COLO668 (cell line): ENCODE measurements around the gene SUPT3H.
"Not testable (repeated sequence)": the region's sequence is repeated elsewhere in the genome, so short reads cannot be mapped to it uniquely, and the experiment has no call there.

Source experiments
- DNase-seq: peaks from one replicate; lab custom pipeline; 2025; ENCODE audit not compliant: unreplicated experiment; lab: John Stamatoyannopoulos, UW

Gene SUPT3H

DNA sequence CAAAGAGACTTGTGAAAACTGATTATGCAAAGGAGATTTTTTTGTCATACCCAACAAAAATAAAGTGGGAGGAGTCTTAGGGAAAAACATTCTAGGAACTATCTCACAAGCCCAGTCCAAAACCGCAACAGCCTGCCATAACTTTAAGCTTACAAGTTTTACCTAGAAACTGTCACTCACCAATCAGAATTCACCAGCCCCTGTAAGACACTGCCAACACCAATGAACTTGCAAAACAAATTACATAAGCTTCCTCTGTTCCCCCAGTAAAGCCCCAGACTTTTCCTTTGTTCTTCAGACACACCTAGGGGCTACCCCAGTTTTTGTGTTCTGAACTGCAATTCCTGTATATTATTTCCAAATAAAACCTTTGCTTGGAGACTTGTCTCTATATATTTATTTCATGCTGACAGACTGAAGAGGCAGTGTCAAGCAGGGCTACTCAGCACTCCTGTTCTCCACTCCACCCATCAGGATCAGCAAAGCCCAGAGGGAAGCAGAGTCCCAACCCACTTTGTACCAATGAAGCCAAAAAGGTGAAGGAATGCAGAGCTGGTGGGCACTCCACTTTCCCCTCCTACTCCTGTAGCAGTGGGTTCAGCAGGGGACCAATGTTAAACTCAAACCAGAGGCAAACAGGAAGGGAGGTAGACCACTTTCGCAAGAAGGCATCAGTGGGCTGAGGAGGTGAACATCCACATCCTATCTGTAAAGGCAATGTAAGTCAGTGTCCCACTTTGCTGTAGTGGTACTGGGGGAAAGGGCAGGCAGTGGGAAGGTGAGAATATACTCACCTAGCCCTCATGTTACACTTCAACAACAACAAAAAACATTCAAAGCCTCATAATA is 192.1 kb downstream of the SUPT3H start:
- DNase-seq = no peak

DNA sequence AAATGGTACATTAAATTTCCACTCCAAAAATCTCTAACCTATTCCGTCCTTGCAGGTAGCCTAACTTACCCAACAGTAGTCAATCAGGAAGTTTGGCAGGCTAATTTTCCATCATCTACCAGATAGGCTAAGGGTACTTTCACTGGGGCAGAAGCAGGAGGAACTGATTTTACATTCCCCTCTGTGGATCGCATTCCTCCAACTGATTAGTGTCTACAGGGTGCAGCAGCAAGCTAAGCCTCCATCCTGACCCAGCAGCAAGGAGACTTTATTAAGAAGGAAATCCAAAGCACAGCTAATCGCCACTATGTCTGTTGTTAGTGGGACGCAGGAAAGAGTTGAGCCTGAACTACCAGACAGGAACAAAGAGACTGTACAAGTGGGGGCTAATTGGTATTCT is 192.8 kb downstream of the SUPT3H start:
- DNase-seq = no peak

DNA sequence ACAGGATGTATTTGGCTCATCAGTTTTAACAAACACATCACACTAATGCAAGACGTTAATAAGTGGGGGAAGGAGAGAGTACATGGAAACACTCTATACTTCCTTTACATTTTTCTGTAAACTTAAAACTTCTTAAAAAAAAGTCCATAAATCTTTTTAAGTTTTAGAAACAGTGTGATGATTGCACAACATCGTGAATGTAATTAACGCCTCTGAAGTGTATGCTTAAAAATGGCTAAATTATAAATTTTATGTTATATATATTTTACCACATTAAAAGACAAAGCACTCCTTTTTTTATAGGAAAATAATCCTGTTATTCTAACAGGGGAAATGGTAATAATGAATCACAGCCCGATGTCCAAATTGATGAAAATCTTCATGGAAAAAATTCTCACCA is 193.7 kb downstream of the SUPT3H start:
- DNase-seq = no peak

DNA sequence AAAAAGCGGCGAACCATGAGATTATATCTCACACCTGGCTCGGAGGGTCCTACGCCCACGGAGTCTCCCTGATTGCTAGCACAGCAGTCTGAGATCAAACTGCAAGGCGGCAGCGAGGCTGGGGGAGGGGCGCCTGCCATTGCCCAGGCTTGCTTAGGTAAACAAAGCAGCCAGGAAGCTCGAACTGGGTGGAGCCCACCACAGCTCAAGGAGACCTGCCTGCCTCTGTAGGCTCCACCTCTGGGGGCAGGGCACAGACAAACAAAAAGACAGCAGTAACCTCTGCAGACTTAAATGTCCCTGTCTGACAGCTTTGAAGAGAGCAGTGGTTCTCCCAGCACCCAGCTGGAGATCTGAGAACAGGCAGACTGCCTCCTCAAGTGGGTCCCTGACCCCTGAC is 201.4 kb downstream of the SUPT3H start:
- not testable (repeated sequence) for DNase-seq

DNA sequence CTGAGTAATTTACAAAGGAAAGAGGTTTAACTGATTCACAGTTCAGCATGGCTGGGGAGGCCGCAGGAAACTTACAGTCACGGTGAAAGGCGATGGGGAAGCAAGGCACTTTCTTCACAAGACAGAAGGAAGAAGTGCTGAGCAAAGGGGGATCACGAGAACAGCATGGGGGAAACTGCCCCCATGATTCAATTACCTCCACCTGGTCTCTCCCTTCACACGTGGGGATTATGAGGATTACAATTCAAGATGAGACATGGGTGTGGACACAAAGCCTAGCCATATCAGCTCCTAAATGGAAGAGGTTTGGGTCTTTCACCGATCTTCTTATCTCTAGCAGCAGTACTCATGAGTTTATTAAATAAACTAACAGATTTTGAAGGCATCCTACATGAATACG is 202.5 kb downstream of the SUPT3H start:
- no peak for DNase-seq

DNA sequence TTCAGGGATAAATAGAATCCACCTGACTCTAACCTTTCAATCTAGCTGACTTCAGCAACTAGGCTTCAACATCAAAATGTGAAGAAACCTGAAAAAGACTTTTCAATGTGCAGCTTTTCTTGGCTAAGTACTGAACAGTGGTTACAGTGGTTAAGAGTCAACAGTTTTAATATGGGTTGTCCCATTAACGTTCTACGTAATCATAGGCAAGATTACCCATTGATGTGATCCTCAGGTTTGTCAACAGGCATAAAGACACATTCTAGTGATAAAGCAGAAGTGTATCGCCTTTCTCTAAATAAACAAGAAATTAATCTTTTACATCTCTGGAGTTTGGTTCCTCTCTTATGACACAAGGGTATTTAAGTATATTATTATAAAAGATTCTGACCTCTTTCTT is 203.7 kb downstream of the SUPT3H start:
- no peak for DNase-seq

DNA sequence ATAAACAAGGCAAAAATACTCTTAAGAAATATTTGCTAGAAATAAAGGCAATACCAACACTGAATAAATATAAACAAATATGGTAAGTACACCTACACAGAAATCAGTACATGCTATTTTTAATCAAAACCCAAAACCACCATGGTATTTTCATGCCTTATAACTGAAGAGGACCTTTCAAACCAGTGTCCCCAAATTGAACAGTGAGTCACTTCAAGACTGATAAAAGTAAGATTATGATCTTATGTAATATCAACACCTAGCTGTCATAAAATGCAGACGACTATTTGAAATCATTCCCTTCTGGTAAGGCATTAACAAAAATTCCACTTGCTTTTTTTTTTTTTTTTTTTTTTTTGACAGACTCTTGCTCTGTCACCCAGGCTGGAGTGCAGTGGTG is 206.4 kb downstream of the SUPT3H start:
- DNase-seq = no peak

DNA sequence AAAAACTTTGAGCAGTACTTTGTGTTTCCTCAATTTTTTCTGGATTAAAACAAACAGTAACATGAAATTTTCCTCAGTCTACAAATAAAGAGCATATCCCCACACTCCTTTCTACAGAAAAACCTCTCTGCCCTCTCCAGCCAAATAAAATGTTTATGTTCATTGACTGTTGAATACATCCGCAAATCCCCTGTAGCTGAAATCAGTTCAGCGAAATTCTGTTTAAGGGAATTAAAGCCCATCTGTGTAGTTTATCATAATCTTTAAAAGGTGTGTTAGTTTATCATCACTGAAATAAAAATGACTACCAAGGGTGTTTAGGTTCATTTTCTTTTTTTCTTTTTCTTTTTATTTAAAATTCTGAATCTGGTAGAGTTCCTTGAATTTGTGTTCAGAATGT is 207.4 kb downstream of the SUPT3H start:
- no peak for DNase-seq

DNA sequence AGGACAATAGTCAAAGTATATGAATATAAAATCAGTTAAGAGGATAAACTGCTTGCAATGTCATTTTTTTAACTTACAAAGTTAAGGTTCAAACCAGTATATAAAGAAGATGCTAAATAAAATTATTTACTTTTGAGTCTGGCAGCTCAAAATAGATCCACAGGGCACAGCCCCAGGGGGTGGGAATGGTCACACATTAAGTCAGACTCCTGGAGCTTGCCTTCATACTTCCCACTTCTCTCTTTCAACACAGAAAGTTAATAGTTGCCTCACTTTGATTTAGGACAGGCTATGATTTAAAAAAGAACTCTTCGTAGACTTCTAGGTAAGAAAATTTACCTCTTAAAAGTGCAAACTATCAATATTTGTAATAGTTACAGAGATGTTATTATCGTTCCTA is 207.9 kb downstream of the SUPT3H start:
- no peak for DNase-seq

DNA sequence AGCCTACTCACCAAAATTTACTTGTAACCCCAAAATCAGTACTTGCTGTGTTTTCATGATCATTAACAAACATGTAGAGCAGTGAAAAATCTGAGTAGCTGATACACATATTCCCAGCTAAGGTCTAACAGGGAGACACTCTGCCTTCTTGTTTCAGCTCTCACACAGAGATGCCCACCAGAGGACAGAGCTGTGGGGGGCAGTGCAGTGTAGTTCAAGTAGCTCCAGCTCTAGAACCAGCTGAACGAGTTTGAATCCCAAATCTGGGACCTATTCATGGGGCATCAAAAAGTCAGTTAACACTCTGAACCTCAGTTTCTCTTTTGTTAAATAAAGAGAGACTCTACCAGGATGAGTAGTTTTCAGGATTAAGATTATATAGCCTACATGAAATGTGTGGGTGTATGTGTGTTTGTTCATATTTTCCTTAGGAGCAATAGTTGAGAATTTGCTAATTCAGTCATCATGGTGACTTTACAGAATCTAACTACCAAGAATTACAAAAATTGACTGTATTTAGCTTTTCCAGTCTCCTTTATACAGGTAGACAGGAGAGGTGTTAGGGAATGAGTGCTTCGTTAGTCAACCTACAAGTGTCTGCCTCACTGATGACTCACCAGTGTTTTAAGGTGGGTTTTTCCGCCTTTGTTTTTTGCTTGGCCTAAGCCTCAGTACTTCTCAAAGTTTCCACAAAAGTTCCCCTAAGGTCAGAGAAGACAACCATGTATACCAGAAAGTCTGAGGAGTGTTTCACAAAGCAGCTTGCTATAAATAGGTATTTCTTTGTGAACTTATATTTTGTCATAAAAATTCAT is 213.6 kb downstream of the SUPT3H start:
- DNase-seq = no peak

DNA sequence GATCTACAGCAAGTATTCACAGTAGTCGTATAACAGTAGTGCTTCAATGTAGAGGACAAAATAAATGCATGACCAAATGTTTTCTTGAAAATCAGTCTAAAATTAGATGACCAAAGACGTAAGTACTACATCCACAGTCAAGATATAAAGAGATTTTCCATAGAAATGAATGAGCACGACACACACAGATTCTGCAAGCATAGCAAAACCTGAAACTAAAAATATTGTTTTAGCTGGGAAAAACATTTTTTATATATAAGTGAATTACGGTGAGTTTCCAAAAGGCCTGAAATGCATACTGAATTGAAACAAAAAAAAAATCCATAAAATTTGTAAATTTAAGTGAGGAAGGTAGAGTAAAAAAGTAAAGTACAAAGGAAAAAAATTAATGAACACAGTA is 217.4 kb downstream of the SUPT3H start:
- no peak for DNase-seq

DNA sequence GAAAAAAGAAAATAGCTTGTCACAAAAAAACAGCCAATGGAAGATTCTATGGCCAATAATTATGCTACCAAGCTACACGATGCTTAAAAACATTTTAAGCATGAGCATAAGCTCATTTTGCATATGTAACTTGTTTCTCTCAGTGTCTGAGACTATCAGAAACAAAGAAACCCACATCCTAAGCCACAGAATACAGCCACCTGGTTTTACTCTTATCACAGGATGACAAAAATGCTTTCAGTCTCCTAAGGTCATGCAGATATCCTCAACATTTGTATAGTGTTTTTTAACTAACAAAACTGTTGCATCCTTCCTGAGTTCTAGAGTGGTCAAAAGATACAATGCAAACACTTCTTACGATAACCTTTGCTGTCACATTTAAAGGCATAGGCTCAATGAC is 221.7 kb downstream of the SUPT3H start:
- no peak for DNase-seq

DNA sequence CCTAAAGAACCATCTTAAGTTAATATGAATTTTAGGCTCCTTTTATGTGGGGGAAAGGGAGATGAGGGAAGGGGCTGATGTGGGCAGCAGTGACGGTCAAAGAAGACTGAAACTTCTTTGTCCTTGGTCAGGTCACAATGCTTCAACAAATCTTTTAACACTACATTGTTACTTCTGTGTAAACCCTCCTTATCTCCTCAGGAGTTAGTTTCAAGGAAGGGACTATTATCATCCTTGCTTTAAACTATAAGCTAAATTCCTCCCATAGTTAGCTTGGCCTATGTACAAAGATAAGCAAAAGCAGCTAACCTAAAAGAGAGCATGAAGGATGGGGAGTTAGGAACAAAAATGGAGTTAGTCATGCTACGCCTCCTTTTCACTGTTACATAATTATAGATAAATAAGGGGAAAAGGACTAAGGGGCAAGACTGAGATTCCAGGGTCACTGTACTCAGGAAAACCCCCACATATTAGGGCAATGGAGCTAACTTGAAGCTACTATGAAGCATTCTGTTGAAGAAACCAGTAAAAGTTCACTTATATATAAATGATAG is 222.3 kb downstream of the SUPT3H start:
- no peak for DNase-seq

DNA sequence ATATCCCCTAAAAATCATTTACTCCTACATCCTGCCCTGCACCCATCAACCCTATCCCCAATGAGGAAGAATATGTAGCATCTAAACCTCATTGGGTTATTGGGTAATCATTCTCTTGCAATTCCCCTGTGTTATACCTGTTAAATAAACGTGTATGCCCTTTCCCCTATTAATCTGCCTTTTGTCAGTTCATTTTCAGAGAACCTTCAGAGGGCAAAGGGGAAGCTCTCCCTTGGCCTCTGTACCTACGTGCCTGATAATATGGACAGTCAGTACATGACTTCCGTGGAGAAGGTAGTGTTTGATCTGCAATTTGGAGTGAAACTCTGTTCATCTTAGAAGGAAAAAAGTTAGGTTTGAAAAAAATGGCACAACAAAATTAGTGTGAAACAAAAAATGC is 223.1 kb downstream of the SUPT3H start:
- no peak for DNase-seq

DNA sequence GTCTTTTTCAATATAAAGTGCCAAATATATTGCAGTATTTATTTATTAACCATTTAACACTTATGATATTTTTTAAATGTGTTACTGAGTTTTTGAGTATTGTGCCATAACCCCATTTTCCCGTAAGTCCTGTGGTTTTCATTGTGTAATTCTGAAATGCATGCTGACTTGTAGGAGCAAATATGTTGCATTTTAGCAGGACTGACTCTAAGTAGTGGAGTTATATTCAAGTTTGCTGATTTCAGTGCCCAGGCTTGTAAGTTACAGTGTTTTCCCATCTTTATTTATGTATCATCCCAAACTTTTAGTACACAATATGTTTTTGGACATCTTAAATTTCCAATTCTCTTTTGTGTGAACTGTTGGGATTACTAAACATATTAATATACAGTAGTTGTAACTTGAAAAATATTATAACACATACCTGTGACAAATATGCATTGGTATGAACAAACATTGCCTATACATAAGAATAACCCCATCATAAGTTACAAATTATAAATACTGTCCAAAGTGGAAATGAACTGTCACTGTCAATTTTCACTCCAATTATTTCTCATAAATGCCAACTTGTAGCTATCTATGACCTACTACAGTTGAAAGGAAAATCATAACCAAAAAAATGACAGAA is 228.9 kb downstream of the SUPT3H start:
- DNase-seq = no peak

DNA sequence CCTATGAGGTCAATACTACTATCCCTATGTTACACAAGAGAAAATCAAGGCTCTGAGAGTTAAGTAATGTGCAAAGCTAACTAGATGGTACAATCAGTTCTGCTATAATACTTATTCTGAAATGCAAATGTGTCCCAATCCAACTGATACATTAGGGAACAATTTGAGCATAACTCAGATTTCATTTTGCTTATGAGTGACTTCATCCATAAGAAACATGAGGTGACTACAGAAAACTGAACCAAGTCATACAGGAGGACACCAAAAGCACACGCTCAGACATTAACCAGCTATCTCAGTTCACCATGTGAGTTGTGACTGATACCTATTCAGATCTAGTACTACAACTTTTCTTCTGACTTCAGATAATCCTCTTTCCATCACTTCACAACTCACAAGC is 229.5 kb downstream of the SUPT3H start:
- no peak for DNase-seq

DNA sequence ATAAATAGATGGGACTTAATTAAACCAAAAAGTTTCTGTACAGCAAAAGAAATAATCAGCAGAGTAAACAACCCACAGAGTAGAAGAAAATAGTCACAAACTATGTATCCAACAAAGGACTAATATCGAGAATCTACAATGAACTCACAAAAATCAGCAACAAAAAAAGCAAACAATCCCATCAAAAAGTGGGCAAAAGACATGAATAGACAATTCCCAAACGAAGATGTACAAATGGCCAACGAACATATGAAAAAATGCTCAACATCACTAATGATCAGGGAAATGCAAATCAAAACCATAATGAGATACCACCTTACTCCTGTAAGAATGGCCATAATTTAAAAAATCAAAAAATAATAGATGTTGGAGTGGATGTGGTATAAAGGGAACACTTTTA is 232.1 kb downstream of the SUPT3H start:
- DNase-seq = not testable (repeated sequence)

DNA sequence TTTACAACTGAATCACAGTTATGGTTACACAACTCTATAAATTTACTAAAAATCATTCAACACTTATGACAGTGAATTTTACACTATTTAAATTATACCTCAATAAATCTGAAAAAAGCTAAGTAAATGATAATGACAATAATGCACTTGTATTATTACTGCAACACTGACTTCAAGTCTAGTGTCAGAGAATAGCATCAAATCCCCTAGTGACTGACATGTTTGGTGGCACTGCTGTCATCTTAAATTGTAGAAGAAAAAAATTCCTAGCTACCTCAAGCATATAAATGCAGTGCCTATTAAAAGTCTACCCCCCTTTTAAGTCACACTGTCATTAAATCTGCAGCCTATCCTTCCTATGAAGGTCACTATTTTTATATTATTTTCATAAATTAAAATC is 239.0 kb downstream of the SUPT3H start:
- DNase-seq = no peak

DNA sequence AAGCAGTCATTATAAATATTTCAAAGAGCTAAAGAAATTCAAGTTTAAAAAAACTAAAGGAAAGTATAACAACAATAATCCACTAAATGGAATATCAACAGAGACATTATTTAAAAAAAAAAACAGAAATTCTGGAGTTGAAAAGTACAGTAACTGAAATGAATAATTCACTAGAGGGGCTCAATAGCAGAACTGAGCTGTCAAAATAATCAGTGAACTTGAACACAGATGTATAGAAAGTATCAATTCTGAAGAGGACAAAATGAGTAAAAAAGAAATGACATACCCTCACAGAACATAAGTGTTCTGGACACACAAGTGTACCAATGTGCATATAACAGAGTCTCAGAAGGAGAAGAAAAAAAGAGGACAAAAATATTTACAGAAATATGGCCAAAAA is 241.2 kb downstream of the SUPT3H start:
- no peak for DNase-seq

DNA sequence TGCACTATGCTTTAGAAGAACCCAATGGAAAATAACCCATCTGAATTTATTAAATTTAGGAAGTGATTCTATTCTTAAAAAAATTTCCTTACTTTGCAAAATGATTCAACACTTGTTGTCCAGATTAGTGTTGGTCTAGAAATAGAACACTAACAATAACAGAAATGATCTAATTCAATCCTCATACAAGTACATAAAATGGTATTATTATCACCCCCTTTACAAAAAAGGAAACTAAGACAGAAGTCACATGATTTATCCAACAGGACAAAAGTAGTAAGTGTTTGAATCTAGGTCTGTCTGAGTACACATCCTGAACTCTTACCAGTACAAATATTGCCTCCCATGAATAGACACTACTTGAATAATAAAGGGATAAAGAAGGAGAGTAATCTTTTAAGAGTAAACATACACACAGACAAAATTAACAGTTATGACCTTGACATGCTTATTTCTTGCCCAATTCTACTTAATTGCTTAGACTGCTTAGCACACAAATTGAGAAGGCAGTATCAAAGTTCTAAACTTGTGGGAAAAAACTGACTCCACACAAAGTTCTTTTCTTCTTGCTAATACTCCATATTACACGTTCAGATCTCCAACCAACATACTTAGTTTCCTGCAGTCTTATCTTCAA is 245.0 kb downstream of the SUPT3H start:
- DNase-seq = no peak

DNA sequence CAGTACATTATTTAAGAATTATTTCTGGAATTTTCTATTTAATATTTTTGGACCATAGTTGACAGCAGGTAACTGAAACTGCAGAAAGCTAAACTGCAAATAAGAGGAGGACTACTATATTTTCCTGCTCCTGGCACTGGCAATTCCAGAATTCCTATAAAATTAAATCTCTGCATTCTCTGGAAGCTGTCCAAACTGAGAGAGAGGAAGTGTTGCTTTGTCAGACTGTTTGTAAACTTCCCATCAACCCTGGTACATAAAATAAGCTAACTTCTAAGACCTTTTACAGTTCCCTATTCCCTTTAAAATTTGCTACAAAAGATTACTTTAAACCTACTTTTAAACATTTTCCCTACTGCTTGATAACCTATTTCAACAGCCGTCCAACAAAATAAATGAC is 245.7 kb downstream of the SUPT3H start:
- no peak for DNase-seq
